ENCODE measurements around the gene KCND1.

The KCND1 gene

DNA sequence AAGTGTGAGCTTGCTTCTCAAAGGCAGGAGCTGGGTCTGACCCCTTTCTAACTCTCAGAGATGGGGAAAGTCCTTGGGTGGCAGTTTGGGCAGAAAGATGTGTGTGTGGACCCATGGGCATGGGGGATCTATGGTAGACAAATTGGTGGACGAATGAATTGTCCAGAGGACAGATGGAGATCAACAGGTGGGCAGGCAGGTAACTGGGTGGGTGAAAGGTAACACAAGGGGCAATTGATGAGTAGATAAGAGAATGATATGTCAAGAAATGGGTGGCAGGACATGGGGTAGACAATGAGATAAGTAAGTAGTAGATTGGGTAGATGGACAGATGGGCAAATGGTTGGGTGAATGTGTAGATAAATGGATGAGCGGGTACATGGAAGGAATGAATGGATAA is 2.9 kb upstream of the KCND1 start:
- DNase-seq (ENCODE audit: low spot score), result no peak

GRCh38 chrX:48974033-48974432 is 2.4 kb upstream of the KCND1 start:
- no peak for DNase-seq (ENCODE audit: low spot score)

DNA sequence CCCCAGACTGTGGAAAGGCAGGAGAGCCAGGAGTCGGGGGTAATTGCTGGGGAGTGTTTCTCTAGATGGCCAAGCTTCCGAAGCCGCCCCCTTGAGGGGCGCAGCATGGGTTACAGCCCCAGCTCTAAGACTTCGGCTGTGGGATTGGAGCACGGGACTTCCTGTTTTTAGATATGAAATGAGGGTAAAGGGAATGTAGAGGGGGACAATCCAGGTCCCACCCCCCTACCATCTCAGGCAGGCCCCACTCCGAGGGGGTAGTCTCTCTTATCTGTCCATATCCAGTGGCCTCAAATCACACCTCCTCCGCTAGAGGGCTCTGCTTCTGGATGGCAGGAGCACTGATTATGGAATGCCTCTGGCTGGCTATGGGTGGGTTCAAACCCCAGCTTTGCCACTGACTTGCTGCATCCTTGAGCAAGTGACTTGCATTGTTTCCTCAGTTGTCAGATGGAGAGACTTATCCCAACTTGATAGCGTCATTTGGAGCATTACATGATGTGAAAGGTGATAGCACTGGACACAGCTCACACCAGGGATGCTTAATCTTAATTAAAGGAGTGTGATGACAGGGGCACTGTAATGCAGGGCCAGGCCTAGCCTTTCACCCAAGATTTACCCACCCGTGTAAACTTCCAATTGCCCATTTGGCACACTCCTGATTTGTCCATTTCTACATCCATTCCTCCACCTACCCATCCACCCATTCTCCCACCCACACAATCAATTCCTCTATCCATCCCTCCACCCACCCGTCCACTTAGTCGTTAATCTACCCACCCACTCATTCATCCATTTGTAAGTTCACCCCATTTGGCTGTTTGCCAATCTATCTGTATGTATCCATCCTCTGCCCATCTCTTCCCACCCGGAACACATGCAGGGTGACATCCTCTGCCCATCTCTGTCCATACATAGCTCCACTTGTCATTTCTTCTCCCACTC is 848 bp upstream of the KCND1 start:
- peak; percentile 51 for DNase-seq (ENCODE audit: low spot score)

DNA sequence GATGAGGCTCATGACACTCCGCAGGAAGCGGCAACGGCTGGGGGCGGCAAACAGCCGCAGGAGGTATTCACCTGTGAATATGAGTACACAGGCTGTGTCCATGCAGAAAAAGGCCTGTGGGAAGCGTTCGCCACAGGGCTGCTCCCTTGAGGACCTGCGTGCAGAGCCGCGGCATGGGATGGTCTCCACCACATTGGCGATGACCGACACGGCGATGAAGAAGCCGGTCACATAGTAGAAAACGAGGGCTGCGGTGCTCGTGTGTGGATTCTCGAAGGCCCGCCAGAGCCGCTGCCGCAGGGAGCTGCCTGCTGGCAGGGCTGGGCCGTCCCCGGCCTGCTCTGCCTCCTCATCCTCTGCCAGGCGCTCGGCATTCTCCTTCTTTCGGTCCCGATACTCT is 2.2 kb downstream of the KCND1 start:
- DNase-seq (ENCODE audit: low spot score), result no peak

DNA sequence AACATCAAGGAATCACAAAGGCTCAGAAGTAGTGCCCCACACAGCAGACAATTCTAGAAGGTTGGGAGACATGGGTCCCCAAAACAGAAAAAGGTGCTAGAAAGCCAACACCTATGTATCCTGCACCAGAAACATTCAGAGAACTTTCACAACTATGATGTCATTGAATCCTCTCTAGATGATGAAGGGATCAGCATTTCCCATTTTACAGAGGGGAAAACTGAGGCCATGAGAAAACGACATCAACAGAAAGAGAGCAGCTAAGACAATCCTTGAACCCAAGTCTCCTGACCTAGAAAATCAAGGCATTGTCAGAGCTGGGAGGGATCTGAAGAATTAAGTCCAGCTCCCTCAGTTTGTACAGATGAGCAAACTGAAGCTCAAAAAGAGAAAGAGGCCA is 3.3 kb downstream of the KCND1 start:
- no peak for DNase-seq (ENCODE audit: low spot score)

GRCh38 chrX:48966796-48967579 is 4.7 kb downstream of the KCND1 start:
- peak; percentile 74 for DNase-seq (ENCODE audit: low spot score)

- DNase-seq (ENCODE audit: low spot score), result no peak
Observed at GRCh38 chrX:48965959-48966358, 5.7 kb downstream of the KCND1 start.

- DNase-seq (ENCODE audit: low spot score), result no peak
Observed at GRCh38 chrX:48961585-48962091, 10.0 kb downstream of the KCND1 start.

DNA sequence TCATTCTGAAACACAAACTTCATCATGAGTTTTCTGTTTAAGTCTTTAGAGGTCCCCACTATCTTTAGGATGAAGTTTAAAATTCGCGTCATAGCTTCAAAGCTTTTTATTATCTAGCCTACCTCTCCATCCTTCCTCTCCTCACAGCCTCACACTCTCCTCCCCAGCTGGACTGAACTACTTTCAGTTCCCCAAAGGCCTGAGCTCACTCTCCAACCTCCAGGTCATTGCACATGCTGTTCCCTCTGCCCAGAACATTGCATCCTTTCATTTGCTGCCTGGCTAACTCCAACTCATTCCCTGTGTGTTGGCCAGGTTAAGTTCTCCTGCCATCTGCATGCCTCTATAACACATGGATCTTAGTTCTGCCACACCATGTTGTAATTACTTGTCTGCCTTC is 11.4 kb downstream of the KCND1 start:
- no peak for DNase-seq (ENCODE audit: low spot score)

DNA sequence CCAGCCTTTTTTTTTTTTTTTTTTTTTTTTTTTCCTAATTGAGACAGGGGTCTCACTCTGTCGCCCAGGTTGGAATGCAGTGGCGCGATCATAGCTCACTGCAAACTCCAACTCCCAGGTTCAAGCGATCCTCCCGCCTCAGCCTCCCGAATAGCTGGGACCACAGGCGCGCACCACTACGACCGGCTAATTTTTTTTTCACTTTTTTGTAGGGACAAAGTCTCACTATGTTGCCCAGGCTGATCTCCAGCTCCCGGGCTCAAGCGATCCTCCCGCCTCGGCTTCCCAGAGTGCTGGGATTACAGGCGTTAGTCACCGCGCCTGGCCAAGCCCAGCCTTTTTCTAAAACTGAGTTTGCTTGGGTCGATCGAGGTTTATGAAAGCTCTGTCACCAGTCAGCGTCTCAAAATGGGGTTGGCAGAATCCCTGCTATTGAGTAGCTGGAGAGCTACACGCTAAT is 13.0 kb downstream of the KCND1 start:
- DNase-seq (ENCODE audit: low spot score), result peak; percentile 52

- peak; percentile 97 for DNase-seq (ENCODE audit: low spot score)
Observed at GRCh38 chrX:48957827-48958634, 13.6 kb downstream of the KCND1 start.

- DNase-seq (ENCODE audit: low spot score), result no peak
Observed at GRCh38 chrX:48957477-48957826, 14.2 kb downstream of the KCND1 start, which contains the start of gene OTUD5. Gene OTUD5 (minus strand): TSS chrX:48957607. CDS start chrX:48957570, 37 bp downstream.

DNA sequence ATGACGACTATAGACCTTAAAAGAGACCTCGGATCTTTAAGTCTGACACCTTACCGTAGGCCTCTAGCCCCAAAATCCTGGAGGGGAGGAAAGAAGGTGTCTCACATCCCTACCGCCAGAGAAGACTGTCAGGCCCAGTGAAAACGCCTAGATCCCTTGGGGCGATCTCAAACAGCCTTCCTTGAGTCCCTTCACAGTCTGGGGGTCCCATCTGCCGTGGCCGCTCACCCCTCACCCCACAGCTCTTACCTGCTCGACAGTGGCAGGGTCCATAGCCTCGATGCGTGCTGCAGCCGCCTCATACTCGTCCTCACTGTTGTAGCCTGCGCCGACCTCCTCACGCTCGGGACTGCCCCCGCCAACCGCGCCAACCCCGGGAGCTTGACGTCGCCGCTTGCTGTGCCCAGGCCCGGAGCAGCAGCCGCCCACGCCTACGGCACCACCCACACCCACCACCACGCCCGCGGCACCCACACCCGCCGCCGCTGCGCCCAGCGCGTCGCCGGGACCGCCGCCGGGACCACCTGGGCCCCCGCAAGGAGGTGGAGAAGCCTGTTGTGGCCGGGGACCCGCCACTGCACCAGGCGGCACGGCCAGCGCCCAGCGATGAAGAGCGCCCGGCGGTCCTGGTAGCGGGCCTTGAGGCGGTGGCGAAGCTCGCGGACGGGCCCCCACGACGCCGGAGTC is 14.8 kb downstream of the KCND1 start:
- DNase-seq (ENCODE audit: low spot score), result peak; percentile 18

- DNase-seq (ENCODE audit: low spot score), result no peak
Observed at GRCh38 chrX:48948589-48948988, 23.1 kb downstream of the KCND1 start.

DNA sequence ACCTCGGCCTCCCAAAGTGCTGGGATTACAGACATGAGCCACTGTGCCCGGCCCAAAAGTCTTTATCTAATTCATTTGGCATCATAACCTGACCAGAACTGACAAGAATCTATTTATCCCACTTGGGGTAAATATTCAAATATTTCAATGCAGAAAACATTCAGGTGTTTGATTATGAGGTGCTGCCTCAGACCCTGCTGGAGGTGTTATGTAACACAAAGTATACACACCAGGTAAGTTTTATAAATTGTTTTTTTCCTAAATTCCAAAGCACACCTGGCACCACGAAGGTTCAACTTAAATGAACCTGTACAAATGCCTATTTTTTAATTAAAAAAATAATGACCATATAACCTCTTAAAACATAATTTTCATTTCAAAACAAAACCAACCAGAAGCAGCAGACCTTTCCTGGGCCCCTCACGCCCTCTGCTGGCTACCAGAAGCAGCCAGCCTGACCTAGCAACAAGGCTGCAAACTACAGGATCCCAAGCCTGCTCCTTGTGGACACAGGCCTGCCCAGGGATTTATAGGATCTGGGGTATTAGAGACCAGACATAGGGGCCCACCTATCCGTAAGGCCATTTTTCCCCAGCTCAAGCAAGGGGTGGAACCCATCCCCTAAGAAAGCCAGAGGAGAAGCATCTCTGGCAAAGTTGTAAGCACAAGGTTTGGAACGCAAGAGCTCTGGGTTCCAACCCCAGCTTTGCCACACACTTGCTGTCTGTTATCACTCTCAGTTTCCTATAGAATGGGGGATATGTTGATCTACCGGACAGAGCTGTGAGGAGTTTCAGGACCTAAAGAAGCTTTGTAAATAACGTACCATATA is 25.9 kb downstream of the KCND1 start:
- peak; percentile 51 for DNase-seq (ENCODE audit: low spot score)

- no peak for DNase-seq (ENCODE audit: low spot score)
Observed at GRCh38 chrX:48942895-48943294, 28.7 kb downstream of the KCND1 start.

DNA sequence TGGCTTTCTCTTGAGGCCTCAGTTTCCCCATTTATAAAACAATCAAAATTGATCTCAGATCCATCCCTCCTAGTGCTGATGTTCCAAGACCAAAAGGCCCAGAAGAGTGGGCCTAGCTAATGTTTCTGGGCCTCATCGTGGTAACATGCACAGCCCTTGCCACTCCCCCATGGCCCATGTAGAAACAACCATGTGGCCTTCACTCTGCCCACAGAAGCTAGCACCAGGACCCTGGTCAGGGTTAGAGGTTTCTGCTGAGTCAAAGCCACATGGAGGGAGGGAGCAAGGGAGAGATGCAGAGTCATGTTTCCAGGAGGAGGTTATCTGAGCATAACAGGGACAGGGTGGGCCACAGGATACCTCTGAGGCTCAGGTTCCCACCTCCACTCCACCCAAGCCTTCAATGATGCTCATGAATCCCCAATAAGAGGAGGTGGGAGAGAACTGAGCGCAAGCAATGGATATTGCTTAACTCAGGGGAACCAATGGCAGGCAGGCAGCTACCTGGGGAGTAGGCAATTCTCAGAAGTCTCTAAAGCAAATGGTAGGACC is 31.2 kb downstream of the KCND1 start:
- DNase-seq (ENCODE audit: low spot score), result no peak

- no peak for DNase-seq (ENCODE audit: low spot score)
Observed at GRCh38 chrX:48939524-48940228, 32.0 kb downstream of the KCND1 start.

GRCh38 chrX:48938721-48939425 is 32.8 kb downstream of the KCND1 start:
- no peak for DNase-seq (ENCODE audit: low spot score)
